Measurements from ENCODE around the gene OR2AG1.
"Not testable (repeated sequence)": the region's sequence is repeated elsewhere in the genome, so short reads cannot be mapped to it uniquely, and the experiment has no call there.

OR2AG1 gene

DNA sequence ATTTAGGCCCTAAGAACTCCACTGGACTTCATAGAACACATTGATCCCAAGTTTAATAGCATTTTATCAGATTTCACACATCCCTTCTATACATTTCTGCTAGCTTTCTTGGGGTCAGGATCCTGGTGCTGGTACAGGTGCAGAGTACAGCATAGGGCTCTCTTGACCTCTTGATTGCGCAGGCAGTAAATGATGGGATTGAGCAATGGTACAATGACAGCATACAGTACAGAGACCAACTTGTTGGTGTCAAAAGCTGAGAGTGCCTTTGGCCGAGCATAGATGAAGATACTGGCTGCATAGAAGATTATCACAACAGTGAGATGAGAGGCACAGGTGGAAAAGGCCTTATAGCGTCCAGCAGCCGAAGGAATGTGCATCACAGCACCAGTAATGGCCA lies 11.8 kb downstream of the OR2AG1 start:
- no peak for DNase-seq

- no peak for DNase-seq
Observed at GRCh38 chr11:6799402-6799801, 16.6 kb downstream of the OR2AG1 start, which contains the start of gene OR6A2. OR6A2 (minus strand) TSS chr11:6799689; CDS start chr11:6795708, 3,981 bp downstream.

GRCh38 chr11:6801075-6801474 lies 18.3 kb downstream of the OR2AG1 start:
- DNase-seq = not testable (repeated sequence)

GRCh38 chr11:6812390-6813005 lies 29.7 kb downstream of the OR2AG1 start:
- peak; percentile 16 for DNase-seq

GRCh38 chr11:6813656-6814055 lies 30.8 kb downstream of the OR2AG1 start:
- no peak for DNase-seq

DNA sequence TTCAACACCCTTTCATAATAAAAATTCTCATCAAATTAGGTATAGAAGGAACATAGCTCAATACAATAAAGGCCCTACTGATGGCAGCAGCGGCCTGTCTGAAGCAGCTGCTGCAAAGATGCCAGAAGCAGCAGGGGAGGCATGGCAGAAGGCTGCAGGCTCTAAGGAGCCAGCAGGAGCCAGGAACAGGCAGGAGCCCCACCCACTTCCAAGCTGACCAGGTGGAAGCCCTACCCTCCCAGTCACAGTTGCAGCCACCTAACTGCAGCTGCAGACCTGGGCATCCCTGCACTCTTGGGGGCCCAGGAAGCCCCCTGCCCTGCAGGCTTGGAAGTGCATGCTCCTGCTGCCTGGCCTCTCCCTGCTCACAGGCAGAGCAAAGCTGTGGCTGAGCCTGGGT lies 34.9 kb downstream of the OR2AG1 start:
- no peak for DNase-seq

DNA sequence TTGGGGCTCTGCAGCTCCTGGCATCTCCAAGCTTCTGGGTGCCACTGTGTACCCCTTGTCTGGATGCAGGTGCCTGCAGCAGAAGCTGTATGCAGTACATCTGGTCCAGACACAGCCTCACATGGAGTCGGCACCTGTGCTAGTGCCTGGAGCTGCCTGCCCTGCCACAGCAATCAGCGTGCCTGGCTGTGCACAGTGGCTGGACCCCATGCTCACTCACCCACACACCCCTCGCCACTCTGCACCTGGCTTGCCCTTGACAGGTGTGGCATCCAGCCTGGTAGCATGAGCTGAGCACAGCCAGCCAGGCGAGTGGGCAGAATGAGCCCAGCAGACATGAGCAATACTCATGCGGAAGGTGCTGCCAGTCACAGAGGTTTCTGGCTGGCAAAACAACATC lies 36.1 kb downstream of the OR2AG1 start:
- no peak for DNase-seq

- no peak for DNase-seq
Observed at GRCh38 chr11:6824136-6824823, 41.5 kb downstream of the OR2AG1 start.

GRCh38 chr11:6825231-6825744 lies 42.5 kb downstream of the OR2AG1 start:
- DNase-seq = no peak

- DNase-seq = no peak
Observed at GRCh38 chr11:6828103-6828502, 45.3 kb downstream of the OR2AG1 start.

DNA sequence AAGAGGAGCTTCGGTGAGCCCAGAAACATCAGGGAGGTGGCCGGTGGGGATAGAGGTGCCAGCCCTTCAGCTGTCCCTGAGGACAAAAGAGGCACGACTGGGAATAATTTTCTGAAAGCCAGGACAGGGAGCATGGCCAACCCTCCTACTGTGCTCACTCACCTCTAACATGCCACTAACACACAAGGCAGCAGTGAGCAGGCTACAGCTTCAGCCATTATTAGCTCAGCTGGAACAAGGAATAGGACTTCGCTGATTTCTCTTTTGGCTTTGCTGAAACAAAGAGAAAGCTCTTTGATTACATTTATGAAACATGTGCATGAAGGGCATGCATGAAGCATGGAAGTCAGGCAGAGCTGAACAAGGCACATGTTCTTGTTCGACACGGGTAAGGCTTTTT lies 50.5 kb downstream of the OR2AG1 start:
- DNase-seq = no peak

DNA sequence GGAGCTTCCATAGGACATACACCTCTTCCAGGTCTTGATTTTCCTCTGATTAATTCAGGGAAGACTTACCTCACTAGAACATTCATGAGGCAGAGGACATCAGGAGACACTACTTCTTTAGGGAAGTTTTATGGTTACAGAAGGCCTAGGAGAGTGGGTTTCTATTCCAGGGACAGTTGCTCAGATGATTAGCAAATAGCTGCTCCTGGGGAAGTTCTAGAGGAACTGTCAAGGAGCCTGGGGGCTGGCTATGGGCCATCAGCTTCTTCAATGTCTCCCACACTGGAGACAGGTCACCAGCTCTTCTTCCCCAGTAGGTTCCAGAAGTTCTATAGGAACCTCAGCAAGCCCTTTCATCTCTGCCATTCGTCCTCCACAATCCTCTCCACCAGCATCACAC lies 51.2 kb downstream of the OR2AG1 start:
- DNase-seq = no peak

Measured in activated gamma-delta T cell treated with Interleukin-2 at 50 U/mL for 16 hours (primary cell).